Smooth muscle cell (in vitro differentiated cells): ENCODE results near the gene HNRNPF. TPM values are rescaled to one million over a fixed set of nuclear protein-coding genes. Genes with fewer than 3 reads are reported as not detected.

Experiments
- DNase-seq: peaks from one replicate; lab custom pipeline; 2025; ENCODE audit not compliant: unreplicated experiment; lab: John Stamatoyannopoulos, UW
- H2AFZ ChIP-seq: fragments of 200-600 bp; sonication (generic); 2 replicates; pipeline ENCODE4 v1.6.0; 2016; ENCODE audit warnings: antibody characterized with exemption, low read depth, mild to moderate bottlenecking
- H3F3A ChIP-seq: fragments of 200-600 bp; sonication (generic); 2 replicates; pipeline ENCODE4 v1.6.0; 2017; ENCODE audit warnings: antibody characterized with exemption, low read depth
- H3K27ac ChIP-seq: fragments of 200-600 bp; sonication (generic); 2 replicates; pipeline ENCODE4 v1.5.1; 2016; ENCODE audit warnings: low read depth, mild to moderate bottlenecking
- H3K27me3 ChIP-seq: fragments of 200-600 bp; sonication (generic); 2 replicates; pipeline ENCODE4 v1.6.1; 2016; ENCODE audit warnings: low read depth, mild to moderate bottlenecking
- H3K36me3 ChIP-seq: fragments of 200-600 bp; sonication (generic); 2 replicates; pipeline ENCODE4 v1.5.1; 2016; ENCODE audit warnings: low read depth
- H3K4me1 ChIP-seq: fragments of 200-600 bp; sonication (generic); 2 replicates; pipeline ENCODE4 v1.5.1; 2016; ENCODE audit warnings: low read depth
- H3K4me2 ChIP-seq: fragments of 200-600 bp; sonication (generic); 2 replicates; pipeline ENCODE4 v1.6.0; 2016; ENCODE audit warnings: mild to moderate bottlenecking
- H3K4me3 ChIP-seq: fragments of 200-600 bp; sonication (generic); 2 replicates; pipeline ENCODE4 v1.5.1; 2016; ENCODE audit warnings: mild to moderate bottlenecking
- H3K79me2 ChIP-seq: fragments of 200-600 bp; sonication (generic); 2 replicates; pipeline ENCODE4 v1.6.0; 2016; ENCODE audit warnings: low read depth, mild to moderate bottlenecking
- H3K9ac ChIP-seq: fragments of 200-600 bp; sonication (generic); 2 replicates; pipeline ENCODE4 v1.6.0; 2016; ENCODE audit warnings: low read depth
- H3K9me3 ChIP-seq: fragments of 200-600 bp; sonication (generic); replicated peaks from 2 replicates; pipeline ENCODE4 v1.5.1; 2016; ENCODE audit warnings: low read depth
- H4K20me1 ChIP-seq: fragments of 200-600 bp; sonication (generic); 2 replicates; pipeline ENCODE4 v1.6.0; 2016; ENCODE audit warnings: low read depth
- WGBS: methylation state at CpG from one replicate; pipeline ENCODE4 v1.1.7; 2016; ENCODE audit warnings: low lambda C conversion rate; 5-methylcytosine and 5-hydroxymethylcytosine counted together
- polyA plus RNA-seq: library from polyadenylated mRNA; unstranded; fragments of >200 nt; fragmentation: Nextera tagmentation; extraction: Ambion mirVana; gene quantifications from 2 replicates; pipeline ENCODE4 v1.2.1, GENCODE V29; 2016
- total RNA-seq: library from RNA; depleted of rRNA; stranded (reverse); fragments of >200 nt; gene quantifications from 2 replicates; pipeline ENCODE4 v1.2.3, GENCODE V29; 2014
- TF ChIP-seq, protein P1 (sequence below): fragments of 200-600 bp; sonication (generic); IDR thresholded peaks from 2 replicates; pipeline ENCODE4 v1.5.1; 2017; ENCODE audit warnings: borderline replicate concordance, mild to moderate bottlenecking, antibody characterized with exemption; ENCODE audit not compliant: insufficient read depth, poor library complexity, severe bottlenecking

HNRNPF gene
- total and polyA plus RNA-seq, 2 experiments from 2014 or later, result 71.9 to 112 TPM

DNA sequence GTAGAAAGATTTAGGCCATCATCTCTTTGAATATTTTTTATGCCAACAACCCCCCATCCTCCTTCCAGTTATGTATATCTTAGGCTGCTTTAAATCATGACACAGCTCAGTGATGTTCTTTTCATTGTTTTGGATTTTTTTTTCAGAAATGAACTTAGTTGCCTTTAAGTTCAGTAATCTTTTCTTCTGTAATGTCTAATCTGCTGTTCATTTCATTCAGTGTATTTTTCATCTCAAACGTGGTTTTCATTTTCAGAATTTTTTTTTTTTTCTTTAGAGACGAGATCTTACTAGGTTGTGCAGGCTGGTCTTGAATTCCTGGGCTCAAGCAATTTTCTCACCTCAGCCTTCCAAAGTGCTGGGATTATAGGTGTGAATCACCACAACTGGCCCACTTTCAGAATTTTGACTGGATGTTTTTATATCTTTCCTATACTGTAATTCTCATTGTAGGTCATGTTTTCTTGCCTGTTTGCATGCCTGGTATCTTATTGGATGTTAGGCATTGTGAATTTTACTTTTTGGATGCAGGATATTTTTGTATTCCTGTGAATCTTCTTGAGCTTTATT is 36.0 kb upstream of the HNRNPF start:
- Histone ChIP-seq H3F3A (no peaks in the 10 kb centered on the region), H3K9ac (no peak overlapping the region), H2AFZ (no peak overlapping the region), H3K27me3 (no peaks in the 10 kb centered on the region), H3K36me3 (no peaks in the 10 kb centered on the region), H3K9me3 (peaks cover 6% of the 10 kb centered on the region), H3K4me2 (no peak overlapping the region), H3K4me1 (no peaks in the 10 kb centered on the region), H4K20me1 (no peaks in the 10 kb centered on the region), H3K79me2 (no peaks in the 10 kb centered on the region), H3K4me3 (no peak overlapping the region), H3K27ac (no peak overlapping the region)
- TF ChIP-seq, protein P1, sequence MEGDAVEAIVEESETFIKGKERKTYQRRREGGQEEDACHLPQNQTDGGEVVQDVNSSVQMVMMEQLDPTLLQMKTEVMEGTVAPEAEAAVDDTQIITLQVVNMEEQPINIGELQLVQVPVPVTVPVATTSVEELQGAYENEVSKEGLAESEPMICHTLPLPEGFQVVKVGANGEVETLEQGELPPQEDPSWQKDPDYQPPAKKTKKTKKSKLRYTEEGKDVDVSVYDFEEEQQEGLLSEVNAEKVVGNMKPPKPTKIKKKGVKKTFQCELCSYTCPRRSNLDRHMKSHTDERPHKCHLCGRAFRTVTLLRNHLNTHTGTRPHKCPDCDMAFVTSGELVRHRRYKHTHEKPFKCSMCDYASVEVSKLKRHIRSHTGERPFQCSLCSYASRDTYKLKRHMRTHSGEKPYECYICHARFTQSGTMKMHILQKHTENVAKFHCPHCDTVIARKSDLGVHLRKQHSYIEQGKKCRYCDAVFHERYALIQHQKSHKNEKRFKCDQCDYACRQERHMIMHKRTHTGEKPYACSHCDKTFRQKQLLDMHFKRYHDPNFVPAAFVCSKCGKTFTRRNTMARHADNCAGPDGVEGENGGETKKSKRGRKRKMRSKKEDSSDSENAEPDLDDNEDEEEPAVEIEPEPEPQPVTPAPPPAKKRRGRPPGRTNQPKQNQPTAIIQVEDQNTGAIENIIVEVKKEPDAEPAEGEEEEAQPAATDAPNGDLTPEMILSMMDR, result no peak
- no peak for DNase-seq
- 86% methylated on average over 2 of the region's 2 CpGs for WGBS

- DNase-seq, result no peak
- Histone ChIP-seq H3K4me2 (no peak overlapping the region), H3K27ac (no peak overlapping the region), H3K79me2 (no peaks in the 10 kb centered on the region), H4K20me1 (no peaks in the 10 kb centered on the region), H3K36me3 (no peaks in the 10 kb centered on the region), H3K4me1 (no peaks in the 10 kb centered on the region), H3F3A (no peaks in the 10 kb centered on the region), H3K4me3 (no peak overlapping the region), H3K27me3 (no peaks in the 10 kb centered on the region), H3K9ac (no peak overlapping the region), H2AFZ (no peak overlapping the region), H3K9me3 (peaks cover 6% of the 10 kb centered on the region)
- TF ChIP-seq, protein P1, result no peak
- 90% methylated on average over 7 of the region's 7 CpGs for WGBS
These were observed 35.3 kb upstream of the HNRNPF start for GRCh38 chr10:43444323-43444722.

GRCh38 chr10:43440463-43441134 is 31.6 kb upstream of the HNRNPF start:
- H3K36me3 ChIP-seq, result no peaks in the 10 kb centered on the region
- H3K27ac ChIP-seq, result no peak overlapping the region
- no peak for DNase-seq
- H4K20me1 ChIP-seq, result no peaks in the 10 kb centered on the region
- WGBS, result 94% methylated on average over 4 of the region's 5 CpGs
- H3K79me2 ChIP-seq, result no peaks in the 10 kb centered on the region
- no peak overlapping the region for H2AFZ ChIP-seq
- H3K27me3 ChIP-seq, result no peaks in the 10 kb centered on the region
- H3K9me3 ChIP-seq, result peaks cover 6% of the 10 kb centered on the region
- peaks cover 3% of the 10 kb centered on the region for H3F3A ChIP-seq
- H3K4me3 ChIP-seq, result no peak overlapping the region
- no peak overlapping the region for H3K9ac ChIP-seq
- TF ChIP-seq, protein P1, result no peak
- peaks cover 4% of the 10 kb centered on the region for H3K4me1 ChIP-seq
- no peak overlapping the region for H3K4me2 ChIP-seq
